NOMO-1 treated with dmso at 0.1 percent for 144 hours (cell line): ENCODE measurements around the gene ABCA8.
A peak's percentile ranks its signal among the peaks of the same experiment; 100 is the strongest.

Experiments used
- DNase-seq: peaks from one replicate; lab custom pipeline; 2025; ENCODE audit not compliant: unreplicated experiment; lab: John Stamatoyannopoulos, UW

Gene ABCA8

DNA sequence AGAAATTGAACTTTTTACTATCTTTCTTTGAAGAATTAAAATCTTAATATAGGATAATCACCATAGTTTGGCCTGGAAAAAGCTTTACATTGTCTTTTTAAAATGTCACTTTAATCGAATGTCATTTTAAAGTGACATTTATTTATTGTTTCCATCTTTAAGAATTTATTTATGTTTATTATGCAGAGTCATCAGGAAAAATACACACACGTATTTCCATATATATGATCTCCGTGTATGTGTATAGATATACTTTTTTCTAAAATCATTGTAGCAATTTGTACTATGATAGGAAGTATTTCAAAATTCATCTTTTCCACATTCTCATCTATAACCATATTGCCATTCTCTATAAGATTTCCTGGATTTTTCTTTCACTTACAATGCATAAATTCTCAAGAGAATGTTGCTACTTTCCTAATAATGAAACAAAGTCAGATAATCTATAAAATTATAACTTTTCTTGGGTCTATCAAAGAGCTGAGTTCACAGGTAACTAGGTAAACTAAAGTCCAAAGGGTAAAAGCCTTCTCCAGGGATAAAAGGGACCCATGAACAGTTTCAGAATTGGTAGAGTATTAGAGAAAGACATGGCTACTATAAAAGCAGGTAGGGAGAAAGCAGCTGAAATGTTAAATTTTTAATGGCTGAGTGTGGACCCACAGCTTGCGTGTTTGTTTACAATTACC is 11.9 kb downstream of the ABCA8 start:
- no peak for DNase-seq

DNA sequence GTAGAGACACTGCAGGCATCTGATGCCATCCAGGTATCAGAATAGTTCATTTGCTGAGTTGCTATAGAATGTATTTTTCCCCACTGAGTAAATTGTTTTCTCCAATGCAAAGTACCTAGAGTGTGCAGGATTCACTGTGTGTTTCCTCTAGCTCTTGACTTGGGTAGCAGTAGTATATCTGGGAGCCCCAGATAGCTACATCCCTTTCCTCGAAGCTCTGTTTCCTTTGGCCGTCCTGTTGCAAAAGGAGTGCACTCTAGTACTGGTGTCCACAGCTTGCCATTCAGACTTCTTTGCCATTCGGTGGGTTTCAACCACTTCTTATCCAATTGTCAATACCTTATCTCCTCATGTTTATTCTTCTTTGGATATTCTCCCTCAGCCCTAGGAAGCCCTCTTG is 12.8 kb downstream of the ABCA8 start:
- DNase-seq, result no peak

DNA sequence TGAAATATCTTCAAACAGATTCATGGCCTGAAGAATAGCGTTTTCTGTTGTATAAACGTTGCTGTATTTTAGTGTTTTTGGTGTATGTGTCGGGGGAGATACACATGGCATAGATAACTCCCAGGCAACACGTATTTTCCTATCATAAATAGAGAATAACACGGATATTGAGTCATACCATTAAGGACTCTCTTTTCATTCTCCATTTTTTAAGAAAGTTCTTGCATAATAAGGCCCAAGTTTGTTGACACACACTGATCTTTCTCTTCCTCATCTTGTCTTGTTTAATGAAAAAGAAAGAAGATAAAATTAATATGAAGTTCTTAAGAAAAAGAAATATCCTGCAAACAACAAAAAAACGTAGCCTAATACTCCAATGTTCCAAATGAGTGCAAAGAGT is 13.4 kb downstream of the ABCA8 start:
- DNase-seq, result peak; percentile 8

DNA sequence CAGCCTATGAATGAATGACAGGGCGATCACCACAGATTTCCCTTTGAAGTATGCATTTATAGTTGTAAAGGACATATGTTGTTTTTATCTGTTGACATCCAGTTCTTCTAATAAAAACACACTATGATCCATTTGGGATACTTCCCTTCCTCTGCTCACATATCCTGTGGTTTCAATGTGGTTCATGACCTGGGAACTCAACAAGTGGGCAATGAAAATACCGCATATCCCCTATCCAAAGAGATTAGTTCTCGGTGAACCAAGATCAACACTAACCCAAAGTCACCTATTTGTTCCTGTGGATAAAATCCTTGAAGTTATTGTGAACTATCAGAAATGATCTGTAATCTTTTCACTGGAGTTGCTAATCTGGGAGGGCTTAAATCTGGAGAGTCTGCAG is 16.0 kb downstream of the ABCA8 start:
- no peak for DNase-seq

DNA sequence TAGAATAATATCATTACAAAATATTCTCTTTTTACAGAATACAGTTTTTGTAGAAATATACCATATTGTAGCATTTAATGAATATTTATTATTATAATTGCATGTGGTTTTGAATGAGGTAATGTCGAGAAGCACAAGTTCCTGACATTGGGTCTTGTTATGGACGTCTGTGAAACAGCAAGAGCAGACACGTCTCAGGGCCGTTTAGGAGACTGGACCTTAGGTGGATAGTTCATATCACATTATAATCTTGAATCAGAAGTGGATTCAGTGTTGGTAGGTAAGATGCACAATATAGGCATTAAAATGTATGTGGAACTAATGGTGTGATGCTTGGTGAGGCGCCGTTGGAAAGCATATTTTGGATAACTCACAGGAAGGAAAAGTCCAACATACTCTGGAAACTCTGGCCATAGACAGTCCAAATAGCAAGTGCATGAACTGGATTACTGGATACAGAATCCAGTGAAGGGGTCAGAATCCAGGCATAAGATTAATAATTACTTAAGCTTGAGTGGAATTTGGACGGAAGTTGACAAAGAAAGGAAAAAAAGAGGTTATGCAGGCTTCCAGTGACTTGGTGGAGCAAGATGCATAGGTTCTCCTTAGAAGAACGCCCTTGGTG is 17.2 kb downstream of the ABCA8 start:
- DNase-seq, result no peak

DNA sequence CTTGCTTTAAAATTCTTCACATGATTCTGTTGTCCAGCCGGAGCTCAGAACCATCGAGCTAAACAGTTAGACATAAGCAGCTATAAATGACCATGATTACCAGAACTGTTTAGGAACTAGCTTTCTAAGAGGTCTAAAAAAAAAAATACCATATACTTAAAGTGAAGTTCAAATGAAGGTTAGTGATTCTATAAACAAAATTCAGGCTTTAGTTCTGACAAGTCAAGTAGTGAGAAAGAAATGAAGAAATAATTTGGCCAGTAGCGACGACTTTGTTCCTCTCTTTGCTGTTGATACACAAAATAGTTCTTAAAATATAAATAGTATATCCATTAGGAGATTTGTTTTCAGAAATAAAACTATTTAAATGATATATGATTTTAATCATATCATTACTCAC is 27.7 kb downstream of the ABCA8 start:
- no peak for DNase-seq

DNA sequence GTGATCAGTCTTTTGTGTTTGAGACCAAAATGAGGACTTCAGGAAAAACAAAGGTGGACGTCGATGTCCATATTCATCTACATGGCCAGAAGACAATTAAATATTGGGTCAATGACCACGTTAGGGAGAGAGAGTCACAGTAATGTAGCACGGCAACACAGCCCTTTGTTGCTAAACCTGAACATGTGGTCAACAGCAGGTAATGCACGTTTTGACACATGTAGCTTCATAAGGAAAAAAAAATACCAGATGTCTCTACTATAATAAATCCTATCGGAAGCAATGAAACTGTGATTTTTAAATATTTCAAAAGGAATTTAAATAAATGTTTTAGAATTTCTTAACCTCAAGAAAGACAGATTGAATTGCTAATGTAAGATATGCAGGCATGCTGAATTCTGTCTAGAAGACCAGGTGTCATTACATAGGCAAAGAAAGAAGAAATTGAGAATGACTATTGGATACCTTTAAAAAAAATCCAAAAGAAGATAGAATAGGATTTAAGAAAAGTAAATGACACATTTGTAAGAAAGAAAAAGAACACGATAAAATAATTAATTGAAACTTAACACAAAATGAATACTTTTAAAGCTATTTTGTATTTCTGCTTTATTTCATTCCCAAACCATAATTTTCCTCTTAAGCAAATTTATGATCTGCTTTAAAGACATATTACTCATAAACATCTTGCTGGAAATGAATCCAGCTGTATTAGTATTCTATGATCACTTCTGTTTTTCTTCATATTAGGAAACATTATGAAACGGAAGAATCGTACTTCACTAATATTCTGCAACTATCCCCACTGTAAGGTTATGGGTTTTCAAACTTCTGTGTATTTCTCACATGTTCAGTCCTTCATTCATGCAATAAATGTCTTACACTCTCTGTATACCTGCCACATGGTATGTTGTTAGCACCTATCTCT is 30.1 kb downstream of the ABCA8 start:
- no peak for DNase-seq

DNA sequence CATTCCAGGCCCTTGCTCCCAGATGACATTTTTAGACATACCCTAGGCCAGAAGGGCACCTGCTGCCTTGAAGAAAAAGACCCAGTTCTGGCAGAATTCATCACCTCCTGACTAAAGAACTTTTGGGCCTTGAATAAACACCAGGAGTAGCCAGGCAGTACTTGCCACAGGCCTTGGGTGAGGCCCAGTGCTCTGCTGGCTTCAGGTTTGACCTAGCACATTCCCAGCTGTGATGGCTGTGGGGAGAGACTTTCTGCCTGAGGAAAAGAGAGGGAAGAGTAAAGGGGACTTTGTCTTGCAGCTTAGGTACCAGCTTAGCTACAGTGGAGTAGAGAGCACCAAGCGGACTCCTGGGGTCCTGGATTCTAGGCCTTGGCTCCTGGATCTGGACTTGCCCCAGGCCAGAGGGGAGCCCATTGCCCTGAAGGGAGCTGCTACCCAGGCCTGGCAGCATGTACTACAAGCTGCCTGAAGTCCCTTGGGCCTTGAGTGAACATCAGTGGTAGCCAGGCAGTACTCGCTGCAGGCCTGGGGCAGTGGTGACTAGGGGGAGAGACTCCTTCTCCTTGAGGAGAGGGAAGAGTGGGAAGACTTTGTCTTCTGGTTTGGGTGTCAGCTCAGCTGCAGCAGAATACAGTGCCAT is 44.3 kb downstream of the ABCA8 start:
- DNase-seq, result no peak

DNA sequence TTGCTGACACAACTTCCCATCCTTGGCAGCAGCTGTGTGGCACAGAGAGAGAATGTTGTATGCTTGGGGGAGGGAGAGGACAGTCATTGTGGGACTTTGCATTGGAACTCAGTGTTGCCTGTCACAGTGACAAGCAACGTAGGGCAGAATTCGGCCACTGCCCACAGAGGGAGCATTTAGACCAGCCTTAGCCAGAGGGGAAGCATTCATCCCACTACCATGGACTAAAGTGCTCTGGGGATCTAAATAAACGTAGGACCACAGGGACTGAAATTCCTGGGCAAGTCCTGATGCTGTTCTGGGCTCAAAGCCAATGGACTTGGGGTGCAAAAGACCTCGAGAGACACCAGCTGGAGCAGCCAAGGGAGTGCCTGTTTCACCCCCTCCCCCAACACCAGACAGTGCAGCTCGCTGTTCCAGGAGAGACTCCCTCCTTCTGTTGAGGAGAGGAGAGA is 44.9 kb downstream of the ABCA8 start:
- no peak for DNase-seq

DNA sequence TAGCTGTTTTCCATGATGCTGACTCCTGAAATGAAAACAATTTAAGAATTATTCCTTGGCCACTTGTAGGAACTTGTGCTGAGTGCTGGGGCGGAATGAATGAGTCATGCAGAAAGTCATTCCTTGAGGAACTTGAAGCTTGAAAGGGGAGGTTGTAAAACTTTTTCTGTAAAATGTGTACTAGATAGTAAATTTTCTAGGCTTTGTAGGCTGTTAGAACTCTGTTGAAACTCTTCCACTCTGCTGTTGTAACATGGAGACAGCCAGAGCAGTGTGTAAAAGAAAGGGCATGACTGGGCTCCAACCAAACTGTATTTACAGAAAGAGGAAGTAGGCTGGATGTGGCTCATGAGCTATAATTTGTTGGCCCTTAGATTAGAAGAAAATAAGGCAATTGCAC is 46.1 kb downstream of the ABCA8 start:
- DNase-seq, result peak; percentile 97

DNA sequence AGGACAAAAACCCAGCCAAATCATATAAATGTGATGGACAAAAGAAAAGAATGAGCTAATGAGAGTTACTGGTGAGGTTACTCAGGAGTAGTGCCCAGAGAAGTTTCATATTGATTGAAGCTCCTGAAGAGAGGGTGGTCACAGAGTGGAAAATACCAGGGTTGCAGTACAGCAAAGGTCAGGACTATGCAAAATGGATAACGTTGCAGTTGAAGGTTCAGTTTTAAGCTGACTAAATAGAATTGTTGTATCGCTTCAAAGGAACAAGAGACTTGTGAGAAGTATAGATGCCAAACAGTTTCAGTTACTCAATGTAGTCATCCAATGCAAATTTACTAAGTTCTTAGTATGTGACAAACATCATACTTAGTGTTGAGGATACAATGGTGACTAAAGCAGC is 47.1 kb downstream of the ABCA8 start:
- no peak for DNase-seq

DNA sequence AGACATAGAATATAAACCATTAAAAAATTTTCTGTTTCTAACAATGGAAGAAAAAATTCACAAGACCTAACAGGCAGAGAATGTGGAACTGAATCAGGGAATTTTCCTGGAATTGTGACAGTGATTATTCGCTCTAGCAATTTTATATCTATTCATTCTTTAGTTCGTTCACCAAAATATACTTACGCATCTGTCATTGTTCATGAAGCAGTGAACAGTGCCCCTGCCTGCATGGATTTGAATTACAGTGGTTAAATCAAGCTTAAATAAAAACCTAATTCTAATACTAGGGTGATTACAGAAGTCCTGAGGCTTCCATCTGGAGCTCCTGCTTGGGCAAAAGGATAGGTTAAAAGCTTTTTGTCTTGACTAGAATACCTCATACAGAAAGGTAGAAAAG is 48.6 kb downstream of the ABCA8 start:
- no peak for DNase-seq

DNA sequence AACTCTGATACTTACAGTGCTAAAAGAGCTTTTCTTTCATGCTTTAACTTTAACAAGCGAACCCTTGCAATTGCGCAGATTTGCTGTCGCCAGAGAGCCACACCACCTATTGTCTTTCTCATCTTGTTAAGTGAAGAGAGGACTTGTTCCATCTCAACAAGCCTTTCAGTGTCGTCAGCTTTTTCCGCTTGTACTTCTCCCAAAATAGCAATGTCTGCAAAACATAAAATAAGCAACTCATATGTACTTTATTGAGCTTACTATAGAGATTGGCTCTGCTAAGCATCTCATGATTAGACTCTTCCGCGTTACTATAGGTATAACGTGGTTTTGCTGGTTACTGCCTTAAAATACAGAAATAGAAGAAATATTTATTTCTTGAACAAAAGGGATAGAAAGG is 51.9 kb downstream of the ABCA8 start:
- DNase-seq, result no peak

DNA sequence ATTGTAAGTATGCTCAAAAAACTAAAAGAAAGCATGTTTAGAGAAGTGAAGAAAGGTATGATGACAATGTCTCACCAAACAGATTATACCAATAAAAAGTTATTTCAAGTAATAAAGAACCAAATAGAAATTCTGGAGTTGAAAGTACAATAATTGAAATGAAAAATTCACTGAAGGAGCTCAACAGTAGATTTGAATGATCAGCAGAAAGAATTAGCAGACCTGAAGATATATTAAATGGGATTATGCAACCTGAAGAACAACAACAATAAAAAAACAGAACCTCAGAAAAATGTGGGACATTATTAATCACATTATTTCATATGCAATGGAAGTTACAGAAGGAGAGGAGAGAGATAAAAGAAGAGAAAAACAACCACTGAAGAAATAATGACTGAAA is 57.6 kb downstream of the ABCA8 start:
- no peak for DNase-seq

DNA sequence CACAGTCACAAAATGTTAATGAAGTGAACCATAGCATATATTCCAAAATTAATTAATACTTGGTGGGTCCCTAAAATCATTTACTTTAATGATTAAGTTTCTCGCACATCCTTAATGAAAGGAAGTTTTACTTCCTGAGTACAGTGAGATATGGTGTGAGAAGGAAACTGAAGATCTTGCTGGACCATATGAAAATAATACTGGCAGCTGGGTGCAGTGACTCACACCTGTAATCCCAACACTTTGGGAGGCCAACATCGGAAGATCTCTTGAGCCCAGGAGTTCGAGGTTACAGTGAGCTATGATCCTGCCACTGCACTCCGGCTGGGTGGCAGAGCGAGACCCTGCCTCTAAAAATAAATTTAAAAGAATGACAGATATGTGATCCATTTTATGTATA is 62.5 kb downstream of the ABCA8 start:
- no peak for DNase-seq

DNA sequence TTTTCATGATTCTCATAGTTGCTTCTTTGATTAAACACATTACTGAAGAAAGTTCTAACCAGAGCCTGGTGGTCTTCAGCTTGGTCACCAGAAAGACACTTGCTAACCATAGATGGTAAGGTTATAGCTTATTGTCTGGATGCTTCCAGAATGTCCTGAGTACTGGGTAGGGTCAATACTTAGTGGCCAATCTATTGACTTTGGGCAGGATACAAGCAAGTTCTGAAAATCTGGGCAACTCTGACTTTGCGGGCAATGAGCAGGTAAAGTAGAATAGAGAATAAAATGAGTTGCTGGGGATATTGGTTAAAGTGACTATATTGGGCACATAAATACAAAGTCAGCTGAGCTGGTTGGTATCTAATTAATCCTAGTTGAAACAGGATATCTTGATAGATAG is 63.0 kb downstream of the ABCA8 start:
- no peak for DNase-seq

DNA sequence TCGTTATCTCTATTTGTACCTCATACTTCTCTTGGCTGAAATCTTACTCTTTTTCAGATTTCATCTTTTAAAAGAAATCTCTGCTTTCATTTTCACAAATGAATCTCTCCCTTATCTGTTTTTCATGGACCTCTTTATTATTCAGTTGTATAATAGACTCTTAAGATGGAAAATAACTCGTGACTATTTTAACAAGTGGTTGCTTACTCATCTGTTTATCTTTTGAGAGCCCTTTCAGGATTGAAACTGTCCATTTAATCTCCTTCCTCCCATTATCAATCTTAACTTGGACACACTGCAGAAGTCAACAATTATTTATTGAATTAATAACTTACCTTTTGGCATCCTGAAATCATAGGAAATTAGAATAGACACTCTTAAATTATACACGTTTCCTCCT is 68.8 kb downstream of the ABCA8 start:
- DNase-seq, result no peak

DNA sequence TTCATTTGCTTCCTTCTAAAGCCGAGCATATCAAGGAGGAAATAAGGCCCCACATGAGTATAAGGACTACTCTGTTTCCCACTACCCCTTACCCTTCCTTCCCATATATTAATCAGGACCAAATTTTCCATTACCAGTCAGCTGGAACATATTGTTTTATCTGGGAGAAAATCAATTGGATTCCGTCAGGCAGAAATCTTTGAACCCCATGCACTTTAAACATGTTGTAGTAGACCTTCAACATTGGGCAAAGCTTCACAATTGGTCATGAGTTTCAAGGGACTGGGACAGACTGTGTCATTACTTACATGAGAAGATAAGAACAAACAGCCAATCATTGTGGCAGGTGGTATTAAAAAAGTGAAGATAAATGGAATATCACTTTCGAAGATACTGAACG is 70.3 kb downstream of the ABCA8 start:
- DNase-seq, result no peak

DNA sequence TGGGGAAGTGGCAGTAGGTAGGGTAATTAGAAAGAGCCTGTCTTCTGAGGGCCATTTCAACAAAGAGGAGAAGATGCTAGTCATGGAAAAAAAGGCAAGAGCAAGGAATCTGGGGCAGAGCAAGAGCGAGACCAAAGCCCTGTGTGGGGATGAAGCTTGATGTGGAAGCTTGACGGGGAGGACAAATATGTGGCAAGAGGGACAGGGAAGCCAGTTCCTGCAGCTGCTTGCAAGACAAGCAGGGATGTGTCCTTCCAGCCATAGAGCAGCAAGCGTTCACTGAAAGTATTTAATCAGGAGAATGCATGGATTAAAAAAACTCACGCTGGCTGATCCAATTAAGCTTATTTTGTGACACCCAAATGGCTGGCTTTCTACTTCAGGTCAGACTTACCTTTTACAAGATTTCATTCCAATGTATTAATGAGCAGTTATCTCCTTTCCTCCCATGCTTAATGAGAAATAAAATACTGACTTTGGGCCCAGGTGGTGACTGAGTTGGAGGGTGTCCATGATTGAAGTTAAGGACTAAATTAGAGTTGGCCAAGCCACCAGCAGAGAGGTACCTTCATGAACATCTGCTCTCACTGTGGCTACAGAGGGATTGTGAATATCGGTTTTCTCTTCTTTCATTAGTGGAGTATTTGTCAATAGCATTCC is 76.8 kb downstream of the ABCA8 start:
- DNase-seq, result no peak

DNA sequence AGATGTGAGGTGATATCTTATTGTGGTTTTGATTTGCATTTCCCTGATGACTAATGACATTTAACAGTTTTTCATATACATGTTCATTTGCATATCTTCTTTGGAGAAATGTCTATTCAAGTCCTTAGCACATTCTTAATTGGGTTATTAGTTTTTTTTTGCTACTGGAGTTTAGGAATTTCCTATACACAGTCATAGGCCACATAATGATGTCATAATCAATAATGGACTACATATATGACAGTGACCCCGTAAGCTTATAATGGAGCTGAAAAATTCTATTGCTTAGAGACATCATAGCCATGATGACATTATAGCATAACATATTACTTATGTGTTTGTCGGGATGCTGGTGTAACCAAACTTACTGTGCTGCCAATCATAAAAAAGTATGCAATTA is 83.7 kb downstream of the ABCA8 start:
- no peak for DNase-seq

DNA sequence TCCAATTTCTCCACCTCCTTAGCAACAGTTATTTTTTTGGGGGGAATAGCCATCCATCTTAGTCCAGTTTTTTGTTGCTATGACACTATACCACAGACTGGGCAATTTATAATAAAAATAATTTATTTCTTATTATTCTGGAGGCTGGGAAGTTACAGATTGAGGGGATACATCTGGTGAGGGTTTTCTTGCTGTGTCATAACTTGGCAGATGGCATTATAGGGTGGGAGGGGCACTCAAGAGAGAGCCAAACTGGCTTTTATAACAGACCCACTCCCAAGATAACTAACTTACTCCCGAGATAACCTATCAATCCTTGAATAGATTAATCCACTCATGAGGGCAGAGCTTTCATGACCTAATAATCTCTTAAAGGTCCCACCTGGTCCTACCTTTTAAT is 84.2 kb downstream of the ABCA8 start:
- no peak for DNase-seq
